Osteocyte (in vitro differentiated cells): ENCODE measurements around the gene AP1S1. TPM values are rescaled to one million over a fixed set of nuclear protein-coding genes. Genes with fewer than 3 reads are reported as not detected.

Source experiments
- DNase-seq: peaks from one replicate; pipeline ENCODE4 v3.0.0; 2021; ENCODE audit warnings: mixed read lengths; ENCODE audit not compliant: unreplicated experiment; ENCODE audit errors: extremely low spot score
- H3K27ac Mint-ChIP-seq: one replicate; pipeline ENCODE4 v1.8.0; 2021; ENCODE audit warnings: mild to moderate bottlenecking, mixed read lengths; ENCODE audit not compliant: unreplicated experiment
- H3K27me3 Mint-ChIP-seq: one replicate; pipeline ENCODE4 v1.8.0; 2021; ENCODE audit warnings: mixed read lengths; ENCODE audit not compliant: unreplicated experiment
- H3K36me3 Mint-ChIP-seq: one replicate; pipeline ENCODE4 v1.8.0; 2021; ENCODE audit warnings: mixed read lengths; ENCODE audit not compliant: unreplicated experiment
- H3K4me1 Mint-ChIP-seq: one replicate; pipeline ENCODE4 v1.8.0; 2021; ENCODE audit warnings: mixed read lengths; ENCODE audit not compliant: unreplicated experiment
- H3K4me3 Mint-ChIP-seq: one replicate; pipeline ENCODE4 v1.8.0; 2021; ENCODE audit warnings: mild to moderate bottlenecking, moderate library complexity, mixed read lengths; ENCODE audit not compliant: unreplicated experiment
- H3K9me3 Mint-ChIP-seq: one replicate; pipeline ENCODE4 v1.8.0; 2021; ENCODE audit warnings: mixed read lengths; ENCODE audit not compliant: unreplicated experiment
- CTCF ChIP-seq: fragments of 200-600 bp; sonication (generic); IDR thresholded peaks from 2 replicates; pipeline ENCODE4 v1.5.0; 2021; ENCODE audit warnings: antibody characterized with exemption, mild to moderate bottlenecking, moderate library complexity
- total RNA-seq: library from RNA; stranded (reverse); gene quantifications from 2 replicates; pipeline ENCODE4 v1.2.1, GENCODE V29; 2021

AP1S1 gene
- total RNA-seq, 1 donor from 2014 or later: 57.9 TPM

GRCh38 chr7:101166909-101167644 lies 12.8 kb downstream of the AP1S1 start:
- Mint-ChIP-seq H3K4me3 (no peak overlapping the region), H3K4me1 (peaks cover 54% of the 10 kb centered on the region)
- DNase-seq: no peak

GRCh38 chr7:101167645-101168411 lies 13.6 kb downstream of the AP1S1 start:
- no peak overlapping the region for H3K4me3 Mint-ChIP-seq
- H3K9me3 Mint-ChIP-seq: no peaks in the 10 kb centered on the region
- TF ChIP-seq CTCF: no peak
- no peaks in the 10 kb centered on the region for H3K36me3 Mint-ChIP-seq
- H3K4me1 Mint-ChIP-seq: peaks cover 53% of the 10 kb centered on the region
- H3K27me3 Mint-ChIP-seq: peaks cover 73% of the 10 kb centered on the region
- no peak overlapping the region for H3K27ac Mint-ChIP-seq
- DNase-seq: no peak

More at GRCh38 chr7:101166909-101167644, 12.8 kb downstream of the AP1S1 start:
- TF ChIP-seq CTCF: no peak
- Mint-ChIP-seq H3K36me3 (no peaks in the 10 kb centered on the region), H3K27ac (no peak overlapping the region), H3K27me3 (peaks cover 71% of the 10 kb centered on the region), H3K9me3 (no peaks in the 10 kb centered on the region)

GRCh38 chr7:101168412-101169049 lies 14.3 kb downstream of the AP1S1 start:
- Mint-ChIP-seq H3K36me3 (no peaks in the 10 kb centered on the region), H3K4me1 (peaks cover 57% of the 10 kb centered on the region), H3K27me3 (peaks cover 73% of the 10 kb centered on the region), H3K27ac (no peak overlapping the region), H3K4me3 (no peak overlapping the region), H3K9me3 (no peaks in the 10 kb centered on the region)
- TF ChIP-seq CTCF: no peak
- DNase-seq: no peak

- no peak for DNase-seq
- TF ChIP-seq CTCF: no peak
- Mint-ChIP-seq H3K4me3 (no peak overlapping the region), H3K36me3 (no peaks in the 10 kb centered on the region), H3K27me3 (peaks cover 78% of the 10 kb centered on the region), H3K27ac (no peak overlapping the region), H3K9me3 (no peaks in the 10 kb centered on the region), H3K4me1 (peaks cover 60% of the 10 kb centered on the region)
Observed at GRCh38 chr7:101169110-101169837, 15.0 kb downstream of the AP1S1 start.
